Occipital lobe (tissue), 2 donors: ENCODE results near the gene POFUT2. TPM values are rescaled to one million over a fixed set of nuclear protein-coding genes. Genes with fewer than 3 reads are reported as not detected.

Experiments
- DNase-seq: peaks from one replicate; lab custom pipeline; 2025; lab: John Stamatoyannopoulos, UW
- total RNA-seq: library from RNA; depleted of rRNA; stranded (reverse); fragments of >200 nt; gene quantifications from one replicate; pipeline ENCODE4 v1.2.3, GENCODE V29; 2014

The POFUT2 gene
- total RNA-seq, 1 donor from 2014 or later, result 9.8 TPM

DNA sequence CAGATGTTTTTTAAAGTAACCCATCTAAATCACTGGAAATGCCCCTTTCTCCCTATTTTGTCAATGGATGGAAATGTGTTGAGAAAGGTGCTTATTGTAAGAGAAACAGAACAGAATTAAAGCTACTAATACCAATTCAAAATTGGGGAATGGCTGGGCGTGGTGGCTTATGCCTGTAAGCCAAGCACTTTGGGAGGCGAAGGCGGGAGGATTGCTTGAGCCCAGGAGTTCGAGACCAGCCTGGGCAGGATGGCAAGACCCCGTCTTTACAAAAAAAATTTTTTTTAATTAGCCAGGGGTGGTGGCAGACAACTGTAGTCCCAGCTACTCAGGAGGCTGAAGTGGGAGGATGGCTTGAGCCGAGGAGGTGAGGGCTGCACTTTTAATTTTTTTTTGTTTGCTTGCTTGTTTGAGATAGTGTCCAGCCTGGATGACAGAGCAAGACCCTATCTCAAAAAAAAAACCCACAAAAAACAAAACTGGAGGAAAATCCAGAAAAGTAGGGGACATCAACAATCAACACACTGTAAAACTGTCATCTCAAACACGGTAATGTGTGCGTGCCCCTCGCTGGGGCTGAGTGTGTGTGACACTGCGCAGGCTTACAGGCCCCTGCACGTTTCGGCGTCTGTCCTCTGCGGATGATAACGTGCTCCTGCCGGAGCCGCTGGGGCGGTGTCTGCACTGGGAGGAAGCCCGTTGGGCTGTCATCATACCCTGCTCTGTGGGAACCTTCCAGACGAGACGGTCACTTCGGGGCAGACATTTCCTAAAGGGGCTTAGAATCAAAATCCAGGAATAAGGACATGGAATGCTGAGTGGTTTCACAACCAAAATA lies 11.6 kb upstream of the POFUT2 start:
- no peak for DNase-seq

DNA sequence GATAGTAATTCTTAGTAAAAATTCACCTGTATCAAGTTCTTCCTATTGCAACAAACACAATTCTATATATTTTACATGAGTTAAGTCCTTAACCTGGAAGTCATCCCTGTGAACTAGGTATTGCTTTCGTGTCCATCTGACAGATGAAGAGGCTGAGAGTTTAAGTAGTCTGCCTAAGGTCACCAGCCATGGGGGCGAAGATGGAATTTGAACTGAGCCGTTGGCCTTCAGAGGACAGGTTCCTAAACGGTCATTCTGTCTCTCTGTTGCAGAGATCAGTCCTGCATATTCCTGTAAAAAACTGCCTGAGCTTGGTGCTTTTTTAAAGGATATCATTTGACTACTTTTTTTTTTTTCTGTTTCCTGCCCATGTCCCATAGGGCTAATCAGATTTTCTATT lies 10.2 kb upstream of the POFUT2 start:
- DNase-seq, result no peak

DNA sequence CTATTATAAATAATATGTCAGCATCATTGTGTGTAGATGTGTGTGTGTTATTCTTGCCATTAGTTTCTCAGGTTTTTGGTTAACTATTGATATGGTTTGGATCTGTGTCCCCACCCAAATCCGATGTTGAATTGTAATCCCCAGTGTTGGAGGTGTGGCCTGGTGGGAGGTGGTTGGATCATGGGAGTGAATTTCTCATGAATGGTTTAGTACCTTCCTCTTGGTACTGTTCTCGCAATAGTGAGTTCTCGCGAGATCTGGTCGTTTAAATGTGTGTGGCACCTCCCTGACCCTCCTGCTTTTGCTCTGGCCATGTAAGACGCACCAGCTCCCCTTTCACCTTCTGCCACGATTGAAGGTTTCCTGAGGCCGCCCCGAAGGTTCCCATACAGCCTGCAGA lies 9.6 kb upstream of the POFUT2 start:
- no peak for DNase-seq

DNA sequence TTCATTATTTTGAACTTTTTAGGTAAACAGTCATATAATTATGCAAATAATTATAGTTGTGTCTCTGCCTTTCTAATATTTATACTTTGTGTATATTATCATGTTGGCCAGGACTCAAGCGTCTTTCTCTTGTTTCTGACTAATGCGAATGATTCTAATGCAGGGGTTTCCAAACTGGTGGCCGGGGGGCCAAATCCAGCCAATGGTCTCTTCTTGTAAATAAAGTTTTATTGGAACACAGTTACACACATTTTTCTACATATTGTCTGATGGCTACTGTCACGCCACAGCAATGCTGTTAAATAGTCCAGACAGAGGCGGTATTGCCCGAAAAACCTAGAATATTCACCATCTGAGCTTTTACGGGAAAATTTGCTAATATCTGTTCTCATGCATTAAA lies 8.9 kb upstream of the POFUT2 start:
- no peak for DNase-seq

DNA sequence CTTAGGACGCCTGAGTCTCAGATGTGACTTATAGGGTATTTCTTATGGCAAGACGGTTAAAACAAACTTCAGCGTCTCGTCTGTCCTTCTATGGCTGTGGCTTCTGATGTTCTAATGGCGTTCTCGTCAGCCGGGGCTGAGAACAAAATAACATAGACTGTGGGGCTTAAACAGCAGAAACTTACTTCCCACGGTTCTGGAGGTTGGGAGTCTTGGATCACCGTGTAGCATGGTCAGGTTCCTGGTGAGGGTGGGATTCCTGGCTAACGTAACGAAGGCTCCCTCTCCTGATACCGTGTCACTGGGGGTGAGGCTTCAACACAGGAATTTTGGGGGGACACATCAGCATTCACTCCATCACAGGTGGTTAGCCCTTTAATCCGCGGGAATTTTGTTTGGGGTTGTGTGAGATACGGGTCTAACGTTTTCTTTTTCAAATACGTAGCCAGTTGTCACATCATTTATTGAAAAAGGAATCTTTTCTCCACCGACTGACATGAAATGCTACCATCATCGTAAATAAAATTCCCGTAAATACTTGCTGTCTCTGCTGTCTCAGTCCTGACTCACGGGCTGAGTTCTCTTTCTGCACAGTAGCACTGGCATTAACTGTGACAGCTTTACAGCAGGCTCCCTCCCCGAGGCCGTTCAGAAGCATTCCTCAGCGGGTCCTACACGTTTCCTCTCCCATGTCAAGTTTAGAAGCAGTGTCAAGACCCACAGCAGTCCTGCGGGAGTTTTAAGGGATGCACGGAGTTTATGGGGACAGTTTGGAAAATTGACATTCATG lies 8.1 kb upstream of the POFUT2 start:
- DNase-seq, result no peak

DNA sequence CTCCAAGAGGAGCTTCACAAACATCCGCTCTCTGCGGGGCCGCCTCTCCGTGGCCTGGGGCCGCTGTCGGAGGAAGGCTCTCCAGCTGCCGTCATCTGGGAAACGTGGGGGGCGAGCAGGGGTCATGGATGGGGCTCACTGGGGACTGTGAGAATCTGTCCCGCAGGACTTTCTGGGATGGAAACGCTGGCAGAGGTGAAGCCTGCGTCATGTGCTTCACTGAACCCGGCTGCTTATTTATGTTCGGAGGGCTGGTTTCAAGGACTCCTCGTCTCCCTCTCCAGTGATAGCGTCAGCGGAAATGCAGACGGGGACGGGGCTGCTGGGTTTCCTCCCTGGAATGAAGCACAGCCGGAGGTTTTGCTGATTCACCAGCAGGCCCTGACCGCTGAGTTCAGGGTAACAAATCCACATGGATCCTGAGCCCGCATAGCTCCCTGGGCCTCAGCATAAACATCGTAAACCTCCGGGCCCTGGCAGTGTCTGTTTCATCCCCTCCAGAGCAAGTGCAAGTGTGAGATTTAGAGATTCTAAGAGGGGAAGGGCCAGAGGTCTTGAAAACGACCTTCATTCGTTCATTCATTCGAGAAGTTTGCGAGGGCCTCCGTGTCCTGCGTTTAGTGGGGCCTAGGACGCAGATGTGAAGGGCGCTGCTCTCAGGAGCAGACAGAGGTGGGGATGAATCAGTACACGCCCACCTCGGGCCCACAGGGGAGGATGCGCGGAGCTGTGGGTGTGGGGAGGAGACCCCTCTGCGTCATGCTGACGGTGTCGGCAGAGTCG lies 7.0 kb upstream of the POFUT2 start:
- no peak for DNase-seq

DNA sequence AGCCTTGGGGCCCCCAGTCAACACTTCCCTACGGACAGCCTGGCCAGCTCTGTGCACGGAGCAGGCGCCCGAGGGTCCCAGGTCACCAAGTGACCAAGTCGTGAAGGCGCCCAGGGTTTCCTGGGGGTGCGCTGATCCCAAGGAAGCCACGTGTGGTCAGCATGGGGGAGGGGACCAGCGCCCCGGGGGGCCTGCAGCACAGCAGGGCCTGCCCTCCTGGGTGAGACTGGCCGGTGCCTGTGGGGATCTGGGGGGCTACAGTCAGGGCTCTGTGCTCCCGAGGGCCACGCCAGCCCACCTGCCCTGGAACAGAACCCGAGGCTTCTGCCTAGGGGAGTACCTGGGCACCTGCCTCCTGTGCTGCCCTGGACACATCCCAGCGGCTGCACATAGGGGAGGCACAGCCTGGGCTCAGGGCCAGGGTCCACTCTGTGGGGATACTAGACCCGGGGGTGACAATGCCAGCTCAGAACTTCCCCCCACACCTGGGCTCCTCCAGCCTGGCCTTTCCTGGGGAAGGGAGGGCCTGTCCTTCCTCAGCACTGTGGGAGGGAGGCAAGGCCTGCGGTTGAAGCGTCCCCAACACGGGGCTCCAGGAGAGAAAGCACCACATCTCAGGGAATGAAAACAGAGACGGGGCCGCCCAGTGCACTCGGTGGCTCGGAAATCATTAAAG lies 6.2 kb upstream of the POFUT2 start:
- no peak for DNase-seq

DNA sequence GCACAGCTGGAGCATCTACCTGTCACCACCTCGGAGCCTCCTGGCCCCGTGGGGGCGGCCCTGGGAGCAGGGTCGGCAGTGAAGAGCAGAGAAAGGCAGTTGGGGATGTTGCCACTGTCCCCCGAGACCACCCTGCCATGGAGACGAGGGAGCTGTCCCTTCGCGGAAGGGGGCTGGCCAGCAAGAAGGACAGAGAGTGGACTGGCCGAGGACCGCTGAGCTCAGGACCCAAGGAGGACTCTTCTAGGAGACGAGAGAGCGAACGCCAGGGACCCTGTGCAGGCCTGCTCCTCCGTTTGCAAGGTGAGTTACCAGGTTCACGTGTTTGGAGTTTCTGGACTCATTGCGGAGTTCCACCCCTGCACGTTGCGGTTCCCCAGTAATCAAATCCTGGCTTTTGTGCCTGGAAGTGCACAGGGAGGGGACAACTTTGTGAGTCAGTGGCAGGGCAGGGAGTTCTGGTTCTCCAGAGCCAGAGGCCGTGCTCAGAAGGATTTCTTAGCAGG lies 5.6 kb upstream of the POFUT2 start:
- DNase-seq, result no peak

DNA sequence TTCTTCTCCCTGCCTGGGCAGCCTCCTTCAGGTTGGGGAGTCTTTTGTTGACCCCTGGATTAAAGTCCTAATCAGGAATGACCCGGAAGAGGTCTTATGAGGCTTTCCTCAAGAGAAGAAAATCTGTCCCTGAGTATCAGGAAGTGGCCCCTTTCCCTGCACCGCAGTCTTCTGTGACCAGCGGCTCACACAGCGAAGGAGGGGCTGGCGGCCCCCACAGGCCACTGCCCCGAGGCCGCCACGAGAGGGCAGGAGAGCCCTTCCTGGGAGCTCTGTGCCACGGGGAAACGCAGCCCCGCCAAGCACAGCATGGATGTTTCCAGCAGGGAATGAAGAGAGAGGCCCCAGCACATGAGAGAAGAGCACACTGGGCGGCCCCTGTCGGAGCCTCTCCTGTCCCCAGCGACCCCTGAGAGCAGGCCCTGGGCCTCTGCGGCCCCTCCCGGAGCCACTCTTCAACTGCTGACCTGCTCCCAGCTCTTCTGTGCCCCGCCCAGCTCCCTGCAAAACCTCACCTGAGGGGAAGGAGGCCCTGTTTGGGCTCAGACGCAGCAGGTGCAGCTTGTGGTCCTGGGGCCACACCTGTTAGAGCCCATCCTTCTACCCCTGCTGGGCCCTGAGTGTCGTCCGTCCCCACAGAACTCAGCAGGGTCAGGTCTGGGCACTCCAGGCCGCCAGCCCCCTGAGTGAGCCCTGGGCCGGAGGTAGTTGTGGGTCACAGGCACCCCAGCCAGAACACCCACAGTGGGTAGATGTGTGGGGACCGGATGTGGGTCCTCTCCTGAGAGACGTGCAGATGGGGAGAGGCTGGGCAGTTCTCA lies 4.9 kb upstream of the POFUT2 start:
- peak; percentile 77 for DNase-seq

DNA sequence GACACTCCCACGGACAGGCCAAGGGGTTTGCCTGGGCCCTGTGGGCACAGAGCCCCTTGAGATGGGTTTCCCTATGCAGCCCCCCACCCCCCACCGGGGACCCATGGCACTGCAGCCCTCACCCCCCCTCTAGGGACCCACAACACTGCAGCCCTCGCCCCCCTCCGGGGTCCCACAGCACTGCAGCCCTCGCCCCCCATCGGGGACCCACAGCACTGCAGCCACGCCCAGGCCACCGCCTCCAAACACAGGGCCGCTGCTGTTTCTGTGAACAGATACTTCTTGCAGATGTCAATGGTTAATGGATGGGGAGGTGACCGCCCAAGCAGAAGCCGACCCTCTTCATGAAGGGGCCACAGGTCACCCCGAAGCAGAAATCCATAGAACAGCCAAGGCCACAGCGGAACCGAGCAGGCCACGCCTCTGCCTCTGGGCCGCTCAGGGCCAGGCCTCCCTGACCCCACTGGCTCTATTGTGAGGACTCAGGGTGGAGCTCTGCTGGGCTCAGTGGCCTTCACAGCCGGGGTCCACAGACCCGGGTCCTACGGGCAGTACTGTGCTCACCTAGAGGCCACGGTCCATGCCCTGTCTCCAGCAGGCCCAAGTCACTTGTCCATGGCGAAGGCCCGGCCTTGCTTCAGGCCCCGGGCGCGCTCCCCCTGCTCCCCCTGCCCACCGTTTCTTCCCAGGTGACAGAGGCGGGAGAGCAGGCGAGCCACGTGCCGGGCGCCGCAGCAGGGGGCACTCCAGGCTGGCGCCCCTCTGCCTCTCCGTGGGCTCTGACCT lies 4.1 kb upstream of the POFUT2 start:
- no peak for DNase-seq

DNA sequence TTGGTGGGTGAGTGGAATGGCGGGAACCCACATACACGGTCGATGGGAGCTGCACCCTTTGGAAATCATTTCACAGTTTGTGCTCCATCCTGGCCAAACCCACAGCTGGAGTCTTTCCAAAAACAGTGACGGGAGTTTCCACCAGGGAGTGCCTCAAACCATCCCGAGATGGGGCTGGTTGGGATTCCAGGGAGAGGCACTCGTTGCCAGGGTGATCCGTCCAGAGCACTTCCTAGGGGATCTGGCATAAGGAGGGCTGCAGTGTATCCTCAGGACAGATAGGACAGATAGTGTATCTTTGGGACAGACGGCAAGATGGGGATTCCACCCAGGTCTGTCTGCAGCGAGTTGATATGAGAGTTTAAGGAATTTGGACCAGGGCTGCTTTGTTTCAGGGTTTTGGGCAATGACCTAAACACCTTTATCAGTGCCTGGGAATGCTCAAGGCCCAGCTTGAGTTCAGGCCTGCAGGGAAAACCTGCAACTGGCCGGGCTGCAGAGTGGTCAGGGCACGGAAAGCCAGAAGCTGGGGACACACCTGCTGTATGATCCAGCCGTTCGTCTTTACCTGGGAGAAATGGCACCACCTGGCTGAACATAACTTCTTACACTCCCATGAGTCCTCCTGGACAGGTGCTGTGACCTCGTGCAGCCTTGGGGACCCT lies 3.4 kb upstream of the POFUT2 start:
- no peak for DNase-seq

DNA sequence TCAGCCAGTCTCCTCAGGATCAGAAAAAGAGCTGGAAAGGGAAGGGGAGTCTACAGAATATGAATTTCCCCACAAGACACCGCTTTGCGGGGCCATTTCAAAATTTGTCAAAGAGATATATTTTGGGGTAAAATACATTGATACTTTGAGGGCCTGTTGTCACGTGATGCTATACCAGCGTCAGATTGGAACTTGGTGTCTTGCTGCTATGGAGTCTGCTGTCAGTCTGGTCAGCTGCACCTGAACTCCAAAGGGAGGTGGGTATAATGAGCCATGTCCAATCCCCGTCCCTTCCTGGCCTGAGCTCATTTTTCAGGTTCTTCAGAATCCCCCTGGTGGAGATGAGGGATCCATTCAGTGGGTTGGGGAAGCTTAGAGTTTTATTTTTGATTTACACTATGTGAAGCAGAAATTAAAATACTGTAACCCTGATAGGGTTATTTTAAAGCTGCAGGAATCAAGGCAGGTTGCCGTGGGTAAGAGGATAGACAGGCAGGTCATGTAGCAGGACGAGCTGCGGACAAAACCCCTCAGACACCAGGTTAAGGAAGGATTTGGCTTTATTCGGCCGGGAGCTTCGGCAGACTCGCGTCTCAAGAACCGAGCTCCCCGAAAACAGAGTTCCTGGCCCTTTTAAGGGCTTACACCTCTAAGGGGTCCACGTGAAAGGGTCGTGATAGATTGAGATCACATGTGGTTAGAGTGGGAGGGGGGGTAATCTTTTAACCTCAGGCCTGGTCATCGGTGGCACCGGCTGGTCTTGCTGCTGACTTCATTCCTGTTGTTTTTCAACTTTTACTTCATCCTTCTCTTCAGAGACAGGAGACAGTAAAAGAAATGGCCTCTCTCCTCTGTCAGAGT lies 2.2 kb upstream of the POFUT2 start:
- no peak for DNase-seq

DNA sequence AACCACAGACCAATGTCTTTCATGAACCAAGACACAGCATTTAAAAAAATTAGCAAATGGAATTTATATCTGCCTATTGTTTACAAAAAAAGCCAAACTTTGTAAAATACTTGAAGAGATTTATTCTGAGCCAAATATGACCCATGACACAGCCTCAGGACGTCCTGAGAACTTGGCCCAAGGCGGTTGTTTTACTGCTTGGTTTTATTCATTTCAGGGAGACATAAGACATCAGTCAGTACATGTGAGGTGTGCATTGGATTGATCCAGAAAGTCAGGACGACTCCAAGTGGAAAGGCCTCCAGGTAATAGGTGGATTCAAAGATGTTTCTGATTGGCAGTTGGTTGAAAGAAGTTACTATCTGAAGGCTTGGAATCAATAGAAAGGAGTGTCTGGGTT lies 1.4 kb upstream of the POFUT2 start:
- DNase-seq, result no peak

DNA sequence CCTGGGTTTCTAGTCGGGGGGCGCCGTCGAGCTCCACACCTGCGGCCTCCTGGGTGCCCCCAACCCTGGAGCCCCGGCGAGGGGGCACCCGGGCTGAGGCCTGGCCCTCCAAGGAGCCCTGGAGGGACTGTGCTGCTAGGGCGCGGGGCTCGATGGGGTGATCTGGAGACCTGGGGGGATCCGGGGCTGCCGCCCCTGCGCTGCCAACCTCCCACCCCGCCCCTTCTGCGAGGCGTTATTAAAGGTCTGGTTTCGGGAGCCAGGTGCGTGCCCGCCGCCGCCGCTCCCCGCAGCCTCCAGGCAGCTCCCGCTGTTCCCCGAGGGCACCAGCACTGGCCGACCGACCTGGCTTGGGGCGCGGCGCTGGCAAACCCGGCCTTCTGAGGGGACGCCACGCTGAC lies 746 bp upstream of the POFUT2 start:
- DNase-seq, result no peak

DNA sequence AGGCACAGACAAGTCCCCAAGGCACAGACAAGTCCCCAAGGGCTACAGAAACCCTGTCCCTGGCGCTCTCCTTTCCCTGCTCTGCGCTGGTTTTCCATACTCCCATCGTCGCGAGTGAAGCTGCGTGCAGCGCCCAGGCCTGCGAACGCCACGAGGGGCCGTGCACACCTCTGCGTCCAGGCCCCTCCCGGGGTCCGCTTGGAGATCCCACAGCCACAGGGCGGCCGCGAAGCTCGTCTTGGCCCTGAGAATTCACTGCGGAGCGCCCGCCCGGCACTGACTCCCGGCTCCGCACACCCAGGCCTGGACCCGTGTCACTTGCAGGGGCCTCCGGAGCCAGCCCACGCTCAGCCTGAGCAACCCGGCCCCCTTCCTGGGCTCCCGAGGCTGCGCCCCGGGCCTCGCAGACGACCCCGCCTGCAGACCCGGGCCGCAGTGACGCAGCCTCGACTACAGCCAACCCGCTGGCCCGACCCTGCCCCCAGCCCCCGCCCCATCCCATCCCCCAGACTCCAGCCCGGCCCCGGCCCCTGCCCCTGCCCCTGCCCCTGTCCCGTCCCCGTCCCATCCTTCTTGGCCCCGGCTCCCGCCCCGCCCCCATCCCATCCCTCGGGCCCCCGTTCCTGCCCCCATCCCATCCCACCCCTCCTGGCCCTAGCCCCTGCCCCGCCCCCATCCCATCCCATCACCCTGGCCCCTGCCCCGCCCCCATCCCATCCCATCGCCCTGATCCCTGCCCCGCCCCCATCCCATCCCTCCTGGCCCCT lies 841 bp downstream of the POFUT2 start:
- DNase-seq, result no peak

DNA sequence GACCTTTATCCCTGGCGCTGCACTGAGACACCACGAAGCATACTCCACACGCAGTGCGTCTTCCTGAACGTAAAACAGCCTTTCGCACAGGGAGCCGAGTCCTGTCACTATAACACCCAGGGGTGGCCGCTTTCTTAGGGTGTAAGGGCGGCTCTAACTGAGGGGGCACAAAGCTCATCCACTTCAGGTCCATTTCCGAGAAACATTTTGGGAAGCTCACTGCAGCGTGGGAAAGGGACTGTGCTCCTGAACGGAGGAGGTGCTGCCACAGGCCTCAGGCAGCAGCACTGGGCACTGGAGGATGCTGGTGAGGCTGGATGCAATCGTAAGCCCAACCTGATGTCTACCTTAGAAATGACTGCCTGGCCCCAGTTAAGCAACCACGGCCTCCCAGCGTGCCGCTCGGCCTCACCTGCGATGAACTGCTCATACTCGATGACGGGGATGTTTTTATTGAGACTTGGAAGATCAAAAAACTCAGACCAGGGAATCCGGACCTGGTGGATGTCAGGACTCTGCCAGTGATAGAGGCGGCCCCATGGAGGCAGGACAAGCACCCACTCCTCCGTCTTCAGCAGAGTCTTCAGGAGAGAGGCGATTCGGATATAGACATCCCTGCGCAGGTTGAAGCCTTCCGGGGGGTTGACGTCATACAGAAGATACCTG lies 2.3 kb downstream of the POFUT2 start:
- DNase-seq, result no peak

DNA sequence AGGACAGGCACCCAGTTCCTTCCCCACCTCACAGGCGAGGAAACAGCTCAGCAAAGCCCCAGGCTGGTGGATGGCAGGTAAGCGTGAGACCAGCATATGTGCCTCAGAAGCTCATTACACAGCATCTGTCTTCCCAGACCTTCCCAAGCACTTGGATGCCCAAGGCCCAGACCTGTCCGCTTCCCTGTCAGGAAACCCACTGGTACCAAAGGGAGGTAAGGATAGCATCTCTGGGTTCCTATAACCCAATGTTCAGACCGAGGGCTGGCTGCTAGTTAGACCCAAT lies 3.3 kb downstream of the POFUT2 start:
- no peak for DNase-seq
